GM23338 (cell line): ENCODE measurements around the gene TTC3. TPM values are rescaled to one million over a fixed set of nuclear protein-coding genes. Genes with fewer than 3 reads are reported as not detected.

Source experiments
- ATAC-seq: fragments of 200-7000 bp; cut with Tn5 transposase; 3 replicates; pipeline ENCODE4 v1.9.1; 2020
- DNase-seq: peaks from one replicate; pipeline ENCODE4 v3.0.0-alpha.2; 2015; ENCODE audit warnings: low spot score
- H2AFZ ChIP-seq: fragments of 200-600 bp; sonication (generic); 2 replicates; pipeline ENCODE4 v1.8.0; 2016; ENCODE audit warnings: antibody characterized with exemption, mild to moderate bottlenecking, moderate library complexity
- H3F3A ChIP-seq: fragments of 200-600 bp; sonication (generic); replicated peaks from 2 replicates; pipeline ENCODE4 v1.8.0; 2017; ENCODE audit warnings: antibody characterized with exemption, mixed run types, low read depth
- H3K27ac ChIP-seq: fragments of 200-600 bp; sonication (generic); 2 replicates; pipeline ENCODE4 v1.6.1; 2016; ENCODE audit warnings: low read depth
- H3K27me3 ChIP-seq: fragments of 200-600 bp; sonication (generic); 2 replicates; pipeline ENCODE4 v1.8.0; 2016; ENCODE audit warnings: mild to moderate bottlenecking, mixed run types, moderate library complexity; ENCODE audit not compliant: insufficient read depth
- H3K36me3 ChIP-seq: fragments of 200-600 bp; sonication (generic); 2 replicates; pipeline ENCODE4 v1.8.0; 2016; ENCODE audit warnings: mild to moderate bottlenecking; ENCODE audit not compliant: insufficient read depth
- H3K4me1 ChIP-seq: fragments of 200-600 bp; sonication (generic); 2 replicates; pipeline ENCODE4 v1.8.0; 2016; ENCODE audit warnings: mild to moderate bottlenecking, moderate library complexity; ENCODE audit not compliant: insufficient read depth
- H3K4me2 ChIP-seq: fragments of 200-600 bp; sonication (generic); 2 replicates; pipeline ENCODE4 v1.7.1; 2017; ENCODE audit warnings: mixed run types
- H3K4me3 ChIP-seq: fragments of 200-600 bp; sonication (generic); 2 replicates; pipeline ENCODE4 v1.6.1; 2016; ENCODE audit warnings: mixed run types
- H3K79me2 ChIP-seq: fragments of 200-600 bp; sonication (generic); replicated peaks from 2 replicates; pipeline ENCODE4 v1.8.0; 2017; ENCODE audit warnings: mild to moderate bottlenecking; ENCODE audit not compliant: insufficient read depth
- H3K9me2 ChIP-seq: fragments of 200-600 bp; sonication (generic); 2 replicates; pipeline ENCODE4 v1.8.0; 2017; ENCODE audit not compliant: insufficient read depth
- H4K20me1 ChIP-seq: fragments of 200-600 bp; sonication (generic); replicated peaks from 2 replicates; pipeline ENCODE4 v1.8.0; 2017; ENCODE audit warnings: mild to moderate bottlenecking; ENCODE audit not compliant: insufficient read depth
- H3K27ac Mint-ChIP-seq: 2 replicates; pipeline ENCODE4 v1.8.0; 2020; ENCODE audit warnings: inconsistent platforms, mild to moderate bottlenecking, moderate library complexity, mixed read lengths
- H3K27me3 Mint-ChIP-seq: 3 replicates; pipeline ENCODE4 v1.8.0; 2022; ENCODE audit warnings: low read depth, mild to moderate bottlenecking, moderate library complexity, mixed read lengths, inconsistent platforms; ENCODE audit not compliant: insufficient read depth, poor library complexity
- H3K36me3 Mint-ChIP-seq: 3 replicates; pipeline ENCODE4 v1.8.0; 2021; ENCODE audit warnings: low read depth, mild to moderate bottlenecking, inconsistent platforms, moderate library complexity, mixed read lengths
- H3K4me1 Mint-ChIP-seq: 3 replicates; pipeline ENCODE4 v1.8.0; 2020; ENCODE audit warnings: mild to moderate bottlenecking, inconsistent platforms, mixed read lengths
- H3K4me3 Mint-ChIP-seq: 3 replicates; pipeline ENCODE4 v1.8.0; 2021; ENCODE audit warnings: moderate library complexity, mild to moderate bottlenecking, inconsistent platforms, mixed read lengths
- H3K9me3 Mint-ChIP-seq: 3 replicates; pipeline ENCODE4 v1.8.0; 2020; ENCODE audit warnings: moderate library complexity, mild to moderate bottlenecking, inconsistent platforms, mixed read lengths
- CREB1 ChIP-seq: fragments of 250-450 bp; sonication (Bioruptor Pico); IDR thresholded peaks from 2 replicates; pipeline ENCODE4 v1.5.0; 2020; ENCODE audit warnings: low read depth, mild to moderate bottlenecking, moderate library complexity
- CTCF ChIP-seq, 2 experiments: fragments of 200-600 bp in 1 of 2; sonication (generic) in 1 of 2; conservative IDR thresholded peaks; 2 replicates each; pipeline versions ENCODE4 v1.5.1 to v1.6.1; 2016 to 2017; ENCODE audit warnings: antibody characterized with exemption in 2 of 2, low read depth in 2 of 2, mild to moderate bottlenecking in 2 of 2, moderate library complexity in 1 of 2
- ETS1 ChIP-seq: IDR thresholded peaks from 2 replicates; pipeline ENCODE4 v1.6.1; 2016; ENCODE audit warnings: antibody characterized with exemption
- EZH2 ChIP-seq: fragments of 200-600 bp; sonication (generic); IDR thresholded peaks from one replicate; pipeline ENCODE4 v1.8.0; 2017; ENCODE audit warnings: antibody characterized with exemption, mild to moderate bottlenecking, low read depth; ENCODE audit not compliant: unreplicated experiment
- EZH2phosphoT487 ChIP-seq: fragments of 200-600 bp; sonication (generic); IDR thresholded peaks from one replicate; pipeline ENCODE4 v1.8.1; 2018; ENCODE audit warnings: antibody characterized with exemption; ENCODE audit not compliant: unreplicated experiment
- JUNB ChIP-seq: IDR thresholded peaks from one replicate; pipeline ENCODE4 v1.6.1; 2016; ENCODE audit warnings: antibody characterized with exemption; ENCODE audit not compliant: unreplicated experiment
- NANOG ChIP-seq: IDR thresholded peaks from 2 replicates; pipeline ENCODE4 v1.6.1; 2016; ENCODE audit warnings: antibody characterized with exemption, borderline replicate concordance
- POLR2AphosphoS5 ChIP-seq: IDR thresholded peaks from 2 replicates; pipeline ENCODE4 v1.6.1; 2016; ENCODE audit warnings: antibody characterized with exemption, low read depth
- REST ChIP-seq: IDR thresholded peaks from one replicate; pipeline ENCODE4 v1.6.1; 2018; ENCODE audit warnings: antibody characterized with exemption; ENCODE audit not compliant: unreplicated experiment
- STAT1 ChIP-seq: IDR thresholded peaks from one replicate; pipeline ENCODE4 v1.6.1; 2016; ENCODE audit warnings: antibody characterized with exemption; ENCODE audit not compliant: unreplicated experiment
- ZNF114 ChIP-seq: fragments of 250-450 bp; sonication (Bioruptor Pico); IDR thresholded peaks from 2 replicates; pipeline ENCODE4 v1.5.0; 2020; ENCODE audit warnings: mild to moderate bottlenecking, moderate library complexity
- ZNF331 ChIP-seq: fragments of 250-450 bp; sonication (Bioruptor Pico); IDR thresholded peaks from 2 replicates; pipeline ENCODE4 v1.5.0; 2020; ENCODE audit warnings: low read depth, mild to moderate bottlenecking, moderate library complexity
- ZNF462 ChIP-seq: fragments of 250-450 bp; sonication (Bioruptor Pico); IDR thresholded peaks from 2 replicates; pipeline ENCODE4 v1.5.0; 2020; ENCODE audit warnings: mild to moderate bottlenecking, moderate library complexity
- polyA plus RNA-seq: library from polyadenylated mRNA; unstranded; fragments of >200 nt; fragmentation: Nextera tagmentation; extraction: Ambion mirVana; gene quantifications from 2 replicates; pipeline ENCODE4 v1.2.1, GENCODE V29; 2016
- total RNA-seq: library from RNA; depleted of rRNA; stranded (reverse); fragments of >200 nt; shearing (Covaris generic); gene quantifications from 2 replicates; pipeline ENCODE4 v1.2.3, GENCODE V29; 2014

TTC3 gene
- total and polyA plus RNA-seq, 2 experiments from 2014 or later = 28.9 to 48.6 TPM

- H3K4me2 ChIP-seq = no peak overlapping the region
- Mint-ChIP-seq H3K9me3 (no peaks in the 10 kb centered on the region), H3K36me3 (no peaks in the 10 kb centered on the region), H3K27me3 (peaks cover 1% of the 10 kb centered on the region), H3K27ac (no peak overlapping the region), H3K4me3 (no peak overlapping the region), H3K4me1 (no peaks in the 10 kb centered on the region)
- no peaks in the 10 kb centered on the region for H3F3A ChIP-seq
- DNase-seq = no peak
- no peak for ATAC-seq
- no peaks in the 10 kb centered on the region for H3K36me3 ChIP-seq
- no peaks in the 10 kb centered on the region for H3K9me2 ChIP-seq
- H3K27me3 ChIP-seq = no peaks in the 10 kb centered on the region
- H2AFZ ChIP-seq = no peak overlapping the region
- no peak overlapping the region for H3K27ac ChIP-seq
- no peak for TF ChIP-seq CREB1
- TF ChIP-seq ZNF331 (CRISPR knock-in tag) = no peak
- TF ChIP-seq STAT1 = no peak
- TF ChIP-seq NANOG = no peak
- TF ChIP-seq POLR2AphosphoS5 = no peak
- TF ChIP-seq CTCF (conservative IDR thresholded peaks at IDR 0.05; ENCODE audit: low read depth in 2 of 2) = no peak
- TF ChIP-seq EZH2 = no peak
- TF ChIP-seq ZNF114 (CRISPR knock-in tag) = no peak
- no peak for TF ChIP-seq ZNF462 (CRISPR knock-in tag)
- no peak for TF ChIP-seq REST
- no peak for TF ChIP-seq EZH2phosphoT487
- no peak for TF ChIP-seq JUNB
- TF ChIP-seq ETS1 = no peak
- no peak overlapping the region for H3K4me3 ChIP-seq
- no peaks in the 10 kb centered on the region for H3K79me2 ChIP-seq
- no peaks in the 10 kb centered on the region for H3K4me1 ChIP-seq
- peaks cover 2% of the 10 kb centered on the region; the same call in 1 of the 2 replicates for H4K20me1 ChIP-seq
Observed at GRCh38 chr21:37100316-37100715, 27.3 kb downstream of the TTC3 start.
